A549 (cell line): Measurements from ENCODE around the gene NR2F2.

Source experiments
- ESRRA ChIP-seq: fragments of 150-350 bp; IDR thresholded peaks from 2 replicates; pipeline ENCODE4 v1.6.1; 2014; ENCODE audit warnings: mild to moderate bottlenecking, low read length, borderline replicate concordance
- HOXB5 ChIP-seq: fragments of 250-450 bp; sonication (Bioruptor Pico); IDR thresholded peaks from 2 replicates; pipeline ENCODE4 v1.5.0; 2020; ENCODE audit warnings: mild to moderate bottlenecking, moderate library complexity
- MAFK ChIP-seq: fragments of 450-650 bp; IDR thresholded peaks from 2 replicates; pipeline ENCODE4 v1.6.1; 2014; ENCODE audit not compliant: partially characterized antibody
- POLR2A ChIP-seq: IDR thresholded peaks from 2 replicates; pipeline ENCODE4 v1.6.1; 2012; ENCODE audit warnings: mild to moderate bottlenecking, low read length
- RAD21 ChIP-seq, 2 experiments: fragments of >200 bp in 1 of 2; sonication (Bioruptor Twin) in 1 of 2; formaldehyde crosslinking in 1 of 2; IDR thresholded peaks in 1 of 2; conservative IDR thresholded peaks in 1 of 2; 2 replicates in 1 of 2; 3 replicates in 1 of 2; pipeline ENCODE4 v1.6.1; 2012 to 2018; ENCODE audit warnings: inconsistent platforms in 1 of 2
- RFX5 ChIP-seq: fragments of 450-650 bp; IDR thresholded peaks from 2 replicates; pipeline ENCODE4 v1.7.1; 2014; ENCODE audit warnings: antibody characterized with exemption, mild to moderate bottlenecking, moderate library complexity
- TF ChIP-seq, protein P1 (sequence below): IDR thresholded peaks from 2 replicates; pipeline ENCODE4 v1.6.1; 2012; ENCODE audit warnings: low read depth, borderline replicate concordance
- TF ChIP-seq, protein P2 (sequence below): fragments of >200 bp; sonication (Bioruptor Twin); formaldehyde crosslinking; IDR thresholded peaks from 3 replicates; pipeline ENCODE4 v1.5.1; 2016
- TF ChIP-seq, protein P3 (sequence below): IDR thresholded peaks from 2 replicates; pipeline ENCODE4 v1.6.1; 2012
- TF ChIP-seq, protein P4 (sequence below): IDR thresholded peaks from 2 replicates; pipeline ENCODE4 v1.6.1; 2012

DNA sequence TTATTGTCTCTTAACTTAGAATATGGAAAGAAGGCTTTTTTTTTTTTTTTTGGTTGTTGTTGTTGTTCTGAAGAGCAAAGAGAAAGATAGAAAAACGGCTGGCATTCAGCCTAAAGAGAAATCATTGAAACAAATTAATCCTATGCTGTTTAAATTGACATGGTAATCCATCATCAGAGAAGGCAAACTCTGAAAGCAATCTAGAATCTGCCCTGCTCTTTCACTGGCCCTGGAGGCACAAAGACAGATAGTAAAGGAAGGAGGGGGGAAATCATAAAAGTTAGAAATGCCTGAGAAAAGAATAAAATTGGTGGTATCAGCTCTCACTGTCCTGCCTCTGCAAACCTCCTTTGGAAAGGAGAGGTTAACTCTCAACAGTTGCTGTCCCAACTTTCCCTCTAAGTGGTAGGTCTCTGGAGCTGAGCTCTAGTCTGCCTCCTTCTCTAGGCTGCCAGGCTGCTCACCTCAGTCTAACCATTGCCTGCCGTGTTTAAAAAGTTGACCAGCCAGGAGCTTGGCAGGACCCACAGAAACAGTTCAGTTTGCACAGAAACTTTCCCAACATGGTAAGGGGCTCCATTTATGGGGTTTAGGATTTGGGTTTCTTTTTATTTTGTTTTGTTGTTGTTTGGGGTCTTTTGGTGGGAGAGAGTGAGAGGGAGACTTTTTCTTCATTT is 13.4 kb upstream of the NR2F2 start:
- TF ChIP-seq, protein P1, sequence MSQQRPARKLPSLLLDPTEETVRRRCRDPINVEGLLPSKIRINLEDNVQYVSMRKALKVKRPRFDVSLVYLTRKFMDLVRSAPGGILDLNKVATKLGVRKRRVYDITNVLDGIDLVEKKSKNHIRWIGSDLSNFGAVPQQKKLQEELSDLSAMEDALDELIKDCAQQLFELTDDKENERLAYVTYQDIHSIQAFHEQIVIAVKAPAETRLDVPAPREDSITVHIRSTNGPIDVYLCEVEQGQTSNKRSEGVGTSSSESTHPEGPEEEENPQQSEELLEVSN, result no peak
- TF ChIP-seq POLR2A (no peak), MAFK (no peak), HOXB5 (no peak), RFX5 (no peak), RAD21 (conservative IDR thresholded peaks at IDR 0.05 in 1 of 2, IDR thresholded peaks at IDR 0.05 in 1 of 2) (no peak), ESRRA (no peak)
- TF ChIP-seq, protein P2, sequence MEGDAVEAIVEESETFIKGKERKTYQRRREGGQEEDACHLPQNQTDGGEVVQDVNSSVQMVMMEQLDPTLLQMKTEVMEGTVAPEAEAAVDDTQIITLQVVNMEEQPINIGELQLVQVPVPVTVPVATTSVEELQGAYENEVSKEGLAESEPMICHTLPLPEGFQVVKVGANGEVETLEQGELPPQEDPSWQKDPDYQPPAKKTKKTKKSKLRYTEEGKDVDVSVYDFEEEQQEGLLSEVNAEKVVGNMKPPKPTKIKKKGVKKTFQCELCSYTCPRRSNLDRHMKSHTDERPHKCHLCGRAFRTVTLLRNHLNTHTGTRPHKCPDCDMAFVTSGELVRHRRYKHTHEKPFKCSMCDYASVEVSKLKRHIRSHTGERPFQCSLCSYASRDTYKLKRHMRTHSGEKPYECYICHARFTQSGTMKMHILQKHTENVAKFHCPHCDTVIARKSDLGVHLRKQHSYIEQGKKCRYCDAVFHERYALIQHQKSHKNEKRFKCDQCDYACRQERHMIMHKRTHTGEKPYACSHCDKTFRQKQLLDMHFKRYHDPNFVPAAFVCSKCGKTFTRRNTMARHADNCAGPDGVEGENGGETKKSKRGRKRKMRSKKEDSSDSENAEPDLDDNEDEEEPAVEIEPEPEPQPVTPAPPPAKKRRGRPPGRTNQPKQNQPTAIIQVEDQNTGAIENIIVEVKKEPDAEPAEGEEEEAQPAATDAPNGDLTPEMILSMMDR, result no peak
- TF ChIP-seq, protein P3, sequence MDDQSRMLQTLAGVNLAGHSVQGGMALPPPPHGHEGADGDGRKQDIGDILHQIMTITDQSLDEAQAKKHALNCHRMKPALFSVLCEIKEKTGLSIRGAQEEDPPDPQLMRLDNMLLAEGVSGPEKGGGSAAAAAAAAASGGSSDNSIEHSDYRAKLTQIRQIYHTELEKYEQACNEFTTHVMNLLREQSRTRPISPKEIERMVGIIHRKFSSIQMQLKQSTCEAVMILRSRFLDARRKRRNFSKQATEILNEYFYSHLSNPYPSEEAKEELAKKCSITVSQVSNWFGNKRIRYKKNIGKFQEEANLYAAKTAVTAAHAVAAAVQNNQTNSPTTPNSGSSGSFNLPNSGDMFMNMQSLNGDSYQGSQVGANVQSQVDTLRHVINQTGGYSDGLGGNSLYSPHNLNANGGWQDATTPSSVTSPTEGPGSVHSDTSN, result no peak
- TF ChIP-seq, protein P4, sequence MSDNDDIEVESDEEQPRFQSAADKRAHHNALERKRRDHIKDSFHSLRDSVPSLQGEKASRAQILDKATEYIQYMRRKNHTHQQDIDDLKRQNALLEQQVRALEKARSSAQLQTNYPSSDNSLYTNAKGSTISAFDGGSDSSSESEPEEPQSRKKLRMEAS, result no peak
